OCI-LY3 (cell line): ENCODE results near the gene PRR36.

ENCODE experiments used
- H2AFZ ChIP-seq: fragments of 200-600, 300-600 bp; shearing (Covaris generic); 2 replicates; pipeline ENCODE4 v1.6.0; 2014; ENCODE audit warnings: antibody characterized with exemption, low read depth, low read length
- H3K27ac ChIP-seq: fragments of 200-600, 300-600 bp; sonication (generic); 2 replicates; pipeline ENCODE4 v1.5.1; 2014; ENCODE audit warnings: mild to moderate bottlenecking, low read length, moderate library complexity, mixed read lengths
- H3K27me3 ChIP-seq: fragments of 200-600, 300-600 bp; sonication (generic); 2 replicates; pipeline ENCODE4 v1.6.1; 2014; ENCODE audit warnings: low read depth, low read length, mixed read lengths
- H3K36me3 ChIP-seq: fragments of 200-600, 300-600 bp; sonication (generic); replicated peaks from 2 replicates; pipeline ENCODE3; 2014; ENCODE audit warnings: low read depth, low read length, mixed read lengths
- H3K4me1 ChIP-seq: fragments of 300-600, 200-600 bp; sonication (generic); 2 replicates; pipeline ENCODE4 v1.6.1; 2014; ENCODE audit warnings: low read length, mixed read lengths
- H3K4me2 ChIP-seq: fragments of 200-600, 300-600 bp; sonication (generic); 2 replicates; pipeline ENCODE4 v1.6.1; 2014; ENCODE audit warnings: low read length, mixed read lengths
- H3K4me3 ChIP-seq: fragments of 300-600, 200-600 bp; sonication (generic); 2 replicates; pipeline ENCODE4 v1.5.1; 2014; ENCODE audit warnings: antibody characterized with exemption, mild to moderate bottlenecking, low read length, moderate library complexity
- H3K79me2 ChIP-seq: fragments of 300-600, 200-600 bp; shearing (Covaris generic); 2 replicates; pipeline ENCODE4 v1.6.1; 2014; ENCODE audit warnings: mild to moderate bottlenecking, low read length, mixed read lengths
- H3K9ac ChIP-seq: fragments of 300-600, 200-600 bp; shearing (Covaris generic); 2 replicates; pipeline ENCODE4 v1.6.0; 2014; ENCODE audit warnings: mild to moderate bottlenecking, low read length, moderate library complexity
- H3K9me3 ChIP-seq: fragments of 200-600, 300-600 bp; shearing (Covaris generic); 2 replicates; pipeline ENCODE4 v1.6.1; 2014; ENCODE audit warnings: low read length, mixed read lengths; ENCODE audit not compliant: insufficient read depth
- H4K20me1 ChIP-seq: fragments of 200-600, 300-600 bp; sonication (generic); 2 replicates; pipeline ENCODE4 v1.6.1; 2016; ENCODE audit warnings: low read length, mixed read lengths; ENCODE audit not compliant: insufficient read depth
- EZH2phosphoT487 ChIP-seq: fragments of 200-600 bp; shearing (Covaris generic); IDR thresholded peaks from 2 replicates; pipeline ENCODE4 v1.6.1; 2018; ENCODE audit warnings: antibody characterized with exemption, mixed run types, low read depth
- TF ChIP-seq, protein P1 (sequence below): fragments of 200-600, 300-600 bp; sonication (generic); IDR thresholded peaks from 2 replicates; pipeline ENCODE4 v1.5.1; 2014; ENCODE audit warnings: antibody characterized with exemption, low read length, low read depth

Gene PRR36

DNA sequence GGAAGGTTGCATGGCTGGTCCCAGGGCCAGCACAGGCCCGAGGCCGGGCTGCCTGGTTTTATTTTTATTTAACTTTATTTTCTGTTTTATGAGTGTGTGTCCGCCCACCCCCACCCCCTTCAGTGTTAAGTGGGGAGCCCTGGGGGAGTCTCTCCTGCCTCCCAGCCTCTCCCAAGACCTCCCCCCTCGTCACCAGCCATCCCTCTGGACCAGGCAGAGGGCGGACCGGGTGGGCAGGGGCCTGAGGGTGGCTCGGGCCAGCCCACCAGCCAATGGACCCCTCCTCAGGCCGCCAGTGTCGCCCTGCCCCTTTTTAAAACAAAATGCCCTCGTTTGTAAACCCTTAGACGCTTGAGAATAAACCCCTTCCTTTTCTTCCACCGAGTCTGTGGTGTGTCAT lies 39.9 kb upstream of the PRR36 start:
- Histone ChIP-seq H3K9me3 (no peaks in the 10 kb centered on the region), H3K79me2 (no peaks in the 10 kb centered on the region), H3K4me3 (no peak overlapping the region), H3K4me2 (no peak overlapping the region), H3K9ac (no peak overlapping the region), H3K36me3 (peaks cover 21% of the 10 kb centered on the region), H3K27ac (no peak overlapping the region), H3K27me3 (no peaks in the 10 kb centered on the region), H3K4me1 (peaks cover 6% of the 10 kb centered on the region; the same call in 1 of the 2 replicates), H4K20me1 (peaks cover 2% of the 10 kb centered on the region; the same call in 1 of the 2 replicates), H2AFZ (no peak overlapping the region)
- TF ChIP-seq, protein P1, sequence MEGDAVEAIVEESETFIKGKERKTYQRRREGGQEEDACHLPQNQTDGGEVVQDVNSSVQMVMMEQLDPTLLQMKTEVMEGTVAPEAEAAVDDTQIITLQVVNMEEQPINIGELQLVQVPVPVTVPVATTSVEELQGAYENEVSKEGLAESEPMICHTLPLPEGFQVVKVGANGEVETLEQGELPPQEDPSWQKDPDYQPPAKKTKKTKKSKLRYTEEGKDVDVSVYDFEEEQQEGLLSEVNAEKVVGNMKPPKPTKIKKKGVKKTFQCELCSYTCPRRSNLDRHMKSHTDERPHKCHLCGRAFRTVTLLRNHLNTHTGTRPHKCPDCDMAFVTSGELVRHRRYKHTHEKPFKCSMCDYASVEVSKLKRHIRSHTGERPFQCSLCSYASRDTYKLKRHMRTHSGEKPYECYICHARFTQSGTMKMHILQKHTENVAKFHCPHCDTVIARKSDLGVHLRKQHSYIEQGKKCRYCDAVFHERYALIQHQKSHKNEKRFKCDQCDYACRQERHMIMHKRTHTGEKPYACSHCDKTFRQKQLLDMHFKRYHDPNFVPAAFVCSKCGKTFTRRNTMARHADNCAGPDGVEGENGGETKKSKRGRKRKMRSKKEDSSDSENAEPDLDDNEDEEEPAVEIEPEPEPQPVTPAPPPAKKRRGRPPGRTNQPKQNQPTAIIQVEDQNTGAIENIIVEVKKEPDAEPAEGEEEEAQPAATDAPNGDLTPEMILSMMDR = no peak
- TF ChIP-seq EZH2phosphoT487 = no peak

DNA sequence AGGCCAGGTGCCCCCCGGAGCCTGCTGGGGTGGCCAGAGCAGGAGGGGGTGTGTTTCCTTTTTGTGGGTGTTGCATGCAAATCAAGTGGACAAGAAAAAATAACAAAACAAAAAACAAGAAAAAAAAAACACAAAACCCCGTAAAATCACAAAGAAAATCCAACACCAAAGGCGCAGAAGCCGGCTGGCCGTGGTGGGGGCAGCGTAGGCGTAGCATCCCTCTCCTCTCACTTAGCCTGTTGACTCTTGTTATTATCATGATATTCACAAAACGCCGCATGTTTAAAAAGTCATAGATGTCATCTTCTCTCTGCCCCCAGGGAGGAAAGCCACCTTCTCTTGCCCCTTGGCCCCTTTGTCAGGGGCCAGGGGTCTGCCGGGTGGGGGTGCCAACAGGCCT lies 39.5 kb upstream of the PRR36 start:
- no peak overlapping the region for H3K9ac ChIP-seq
- TF ChIP-seq, protein P1 = no peak
- TF ChIP-seq EZH2phosphoT487 = no peak
- H3K4me1 ChIP-seq = peaks cover 6% of the 10 kb centered on the region; the same call in 1 of the 2 replicates
- no peaks in the 10 kb centered on the region for H3K9me3 ChIP-seq
- H3K27me3 ChIP-seq = no peaks in the 10 kb centered on the region
- no peak overlapping the region for H3K27ac ChIP-seq
- H2AFZ ChIP-seq = no peak overlapping the region
- peaks cover under 1% of the 10 kb centered on the region; the same call in 1 of the 2 replicates for H3K79me2 ChIP-seq
- peaks cover 21% of the 10 kb centered on the region for H3K36me3 ChIP-seq
- H3K4me3 ChIP-seq = no peak overlapping the region
- no peak overlapping the region for H3K4me2 ChIP-seq
- peaks cover 4% of the 10 kb centered on the region; the same call in 1 of the 2 replicates for H4K20me1 ChIP-seq

DNA sequence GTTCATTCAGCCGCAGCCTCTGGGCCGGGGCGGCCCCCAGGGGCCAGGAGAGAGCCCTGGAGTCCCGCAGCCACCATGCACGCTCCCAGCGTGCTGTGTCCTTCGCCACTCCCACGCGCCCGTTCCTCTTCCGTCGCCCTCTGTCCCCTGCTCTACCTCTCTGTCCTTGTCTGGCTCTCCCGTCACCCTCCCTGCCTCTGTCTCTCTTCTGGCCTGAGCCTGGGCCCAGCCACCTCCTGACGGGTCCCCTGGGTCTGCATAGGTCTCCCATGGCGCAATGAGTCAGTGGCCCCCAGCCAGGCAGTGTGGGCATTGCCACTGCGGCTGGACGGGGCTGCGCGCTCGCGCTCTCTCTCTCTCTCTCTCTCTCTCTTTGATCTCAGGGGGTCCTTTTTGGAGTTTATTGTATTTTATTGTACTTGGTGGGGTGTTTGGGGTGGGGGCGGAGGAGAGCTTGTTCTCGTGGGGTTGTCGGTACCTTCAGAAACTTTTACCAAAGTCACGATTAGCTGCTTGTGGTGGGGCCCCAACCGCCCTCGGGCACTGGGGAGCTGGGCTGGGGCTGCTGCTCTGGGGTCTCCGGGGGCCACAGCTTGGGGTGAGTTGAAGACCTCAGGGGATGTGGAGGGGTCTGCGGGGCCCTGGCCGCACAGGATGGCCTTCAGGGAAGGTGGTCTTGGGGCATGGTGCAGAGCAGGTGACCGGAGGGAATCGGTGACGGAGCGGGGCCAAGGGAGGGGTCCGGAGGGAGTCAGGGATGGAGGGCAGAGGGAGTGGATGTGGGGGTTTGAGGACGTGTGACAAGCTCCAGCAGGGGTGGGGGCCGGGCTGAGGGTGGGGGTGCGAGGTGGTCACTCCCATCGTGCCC lies 38.7 kb upstream of the PRR36 start:
- Histone ChIP-seq H3K4me2 (no peak overlapping the region), H3K4me1 (peaks cover 6% of the 10 kb centered on the region; the same call in 1 of the 2 replicates)

More for the DNA sequence above, 38.7 kb upstream of the PRR36 start:
- Histone ChIP-seq H3K36me3 (peaks cover 21% of the 10 kb centered on the region), H3K27me3 (no peaks in the 10 kb centered on the region), H2AFZ (no peak overlapping the region), H3K27ac (no peak overlapping the region), H3K4me3 (no peak overlapping the region), H3K9ac (no peak overlapping the region), H4K20me1 (peaks cover 10% of the 10 kb centered on the region; the same call in 1 of the 2 replicates), H3K79me2 (peaks cover 7% of the 10 kb centered on the region), H3K9me3 (no peaks in the 10 kb centered on the region)
- TF ChIP-seq EZH2phosphoT487 = no peak
- TF ChIP-seq, protein P1 = no peak
